Right kidney (tissue), 1 donor: ENCODE results near the gene RAD51B.

Source experiments
- DNase-seq: peaks from one replicate; pipeline ENCODE4 v3.0.0-alpha.2; 2016

The RAD51B gene

GRCh38 chr14:68468437-68469207, 649.0 kb downstream of the RAD51B start:
- no peak for DNase-seq

- no peak for DNase-seq
Measured at GRCh38 chr14:68469208-68469713, 649.7 kb downstream of the RAD51B start.

GRCh38 chr14:68470361-68470760, 650.8 kb downstream of the RAD51B start:
- no peak for DNase-seq

- DNase-seq, result no peak
Measured at GRCh38 chr14:68471029-68471963, 651.7 kb downstream of the RAD51B start.

GRCh38 chr14:68471964-68472508, 652.5 kb downstream of the RAD51B start:
- no peak for DNase-seq

- DNase-seq, result no peak
Measured at GRCh38 chr14:68473069-68473468, 653.5 kb downstream of the RAD51B start.

GRCh38 chr14:68473794-68474193, 654.2 kb downstream of the RAD51B start:
- no peak for DNase-seq

- DNase-seq, result no peak
Measured at GRCh38 chr14:68474741-68475140, 655.2 kb downstream of the RAD51B start.

GRCh38 chr14:68475802-68476201, 656.2 kb downstream of the RAD51B start:
- no peak for DNase-seq

GRCh38 chr14:68476212-68477109, 656.9 kb downstream of the RAD51B start:
- no peak for DNase-seq

GRCh38 chr14:68477110-68477455, 657.5 kb downstream of the RAD51B start:
- DNase-seq, result no peak

- DNase-seq, result no peak
Measured at GRCh38 chr14:68477461-68478085, 658.0 kb downstream of the RAD51B start.

- DNase-seq, result no peak
Measured at GRCh38 chr14:68479247-68479646, 659.7 kb downstream of the RAD51B start.

GRCh38 chr14:68482018-68482417, 662.4 kb downstream of the RAD51B start:
- no peak for DNase-seq

GRCh38 chr14:68482772-68483395, 663.3 kb downstream of the RAD51B start:
- no peak for DNase-seq

GRCh38 chr14:68486033-68486732, 666.6 kb downstream of the RAD51B start:
- DNase-seq, result no peak

- DNase-seq, result no peak
Measured at GRCh38 chr14:68486809-68487208, 667.2 kb downstream of the RAD51B start.

- no peak for DNase-seq
Measured at GRCh38 chr14:68487805-68488590, 668.4 kb downstream of the RAD51B start.

GRCh38 chr14:68491793-68492192, 672.2 kb downstream of the RAD51B start:
- no peak for DNase-seq
